GM18858 (cell line): ENCODE results near the gene AIP.
A peak's percentile ranks its signal among the peaks of the same experiment; 100 is the strongest.

Experiments
- ATAC-seq: cut with Tn5 transposase; IDR thresholded peaks from one replicate; pipeline ENCODE4 v1.9.1; 2021; ENCODE audit not compliant: unreplicated experiment

Gene AIP

DNA sequence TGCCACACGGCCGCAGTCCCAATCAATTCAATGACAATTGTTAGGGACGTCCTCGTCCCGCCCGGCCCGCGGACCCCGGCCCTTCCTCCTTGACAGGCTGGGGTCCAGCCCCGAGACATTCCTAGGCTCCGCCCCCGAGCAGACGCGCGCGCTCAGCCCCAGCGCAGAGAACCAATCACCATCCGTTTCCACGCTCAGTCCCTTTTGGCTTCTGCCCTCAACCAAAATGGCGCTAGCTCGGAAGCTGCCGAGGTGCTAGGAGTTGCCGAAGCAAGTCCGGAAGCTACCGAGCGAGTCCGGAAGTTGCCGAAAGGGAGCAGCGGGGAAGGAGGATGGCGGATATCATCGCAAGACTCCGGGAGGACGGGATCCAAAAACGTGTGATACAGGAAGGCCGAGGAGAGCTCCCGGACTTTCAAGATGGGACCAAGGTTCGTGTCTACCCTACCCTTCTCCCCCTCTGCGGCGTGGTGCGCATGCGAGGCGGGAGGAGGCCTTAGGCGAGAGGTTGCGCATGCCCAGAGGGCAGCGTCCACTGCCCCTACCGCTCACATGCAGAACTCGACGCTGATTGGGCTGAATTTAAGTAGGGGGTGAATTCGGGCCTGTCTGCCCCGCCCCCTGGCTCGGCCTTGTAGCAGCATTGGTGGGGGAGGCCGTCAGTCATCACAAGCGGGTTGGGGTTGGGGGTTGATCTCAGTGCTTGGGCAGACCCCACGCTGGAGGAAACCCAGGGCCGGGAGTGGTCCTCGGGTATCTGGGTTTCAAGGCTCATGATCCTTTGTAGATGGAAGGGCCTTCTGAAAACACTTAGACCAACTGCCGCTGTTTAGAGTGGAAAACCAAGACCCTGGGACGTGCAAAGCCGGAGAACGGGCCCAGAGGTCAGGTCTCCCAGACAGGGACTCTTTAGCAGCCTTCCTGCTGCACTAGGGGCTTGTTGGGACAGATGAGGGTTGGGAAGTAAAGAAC lies at the start of gene AIP:
TSS of gene AIP (plus strand) at position 200 of the 972 bp plus-strand sequence. CDS start at position 333, 133 bp downstream.
- peak; percentile 54 for ATAC-seq

- no peak for ATAC-seq
Observed at GRCh38 chr11:67433536-67434394, 49.1 kb upstream of the AIP start.

- ATAC-seq: no peak
Observed at GRCh38 chr11:67434395-67434881, 48.4 kb upstream of the AIP start.

GRCh38 chr11:67435031-67435726 lies 47.6 kb upstream of the AIP start:
- no peak for ATAC-seq

GRCh38 chr11:67435727-67436458 lies 46.9 kb upstream of the AIP start:
- ATAC-seq: no peak

- no peak for ATAC-seq
Observed at GRCh38 chr11:67436459-67437081, 46.3 kb upstream of the AIP start.

GRCh38 chr11:67437082-67437808 lies 45.6 kb upstream of the AIP start, which contains the start of gene PTPRCAP:
PTPRCAP (minus strand) TSS chr11:67437682; CDS start chr11:67437619, 63 bp downstream.
- no peak for ATAC-seq

GRCh38 chr11:67437809-67438157 lies 45.0 kb upstream of the AIP start:
- no peak for ATAC-seq

DNA sequence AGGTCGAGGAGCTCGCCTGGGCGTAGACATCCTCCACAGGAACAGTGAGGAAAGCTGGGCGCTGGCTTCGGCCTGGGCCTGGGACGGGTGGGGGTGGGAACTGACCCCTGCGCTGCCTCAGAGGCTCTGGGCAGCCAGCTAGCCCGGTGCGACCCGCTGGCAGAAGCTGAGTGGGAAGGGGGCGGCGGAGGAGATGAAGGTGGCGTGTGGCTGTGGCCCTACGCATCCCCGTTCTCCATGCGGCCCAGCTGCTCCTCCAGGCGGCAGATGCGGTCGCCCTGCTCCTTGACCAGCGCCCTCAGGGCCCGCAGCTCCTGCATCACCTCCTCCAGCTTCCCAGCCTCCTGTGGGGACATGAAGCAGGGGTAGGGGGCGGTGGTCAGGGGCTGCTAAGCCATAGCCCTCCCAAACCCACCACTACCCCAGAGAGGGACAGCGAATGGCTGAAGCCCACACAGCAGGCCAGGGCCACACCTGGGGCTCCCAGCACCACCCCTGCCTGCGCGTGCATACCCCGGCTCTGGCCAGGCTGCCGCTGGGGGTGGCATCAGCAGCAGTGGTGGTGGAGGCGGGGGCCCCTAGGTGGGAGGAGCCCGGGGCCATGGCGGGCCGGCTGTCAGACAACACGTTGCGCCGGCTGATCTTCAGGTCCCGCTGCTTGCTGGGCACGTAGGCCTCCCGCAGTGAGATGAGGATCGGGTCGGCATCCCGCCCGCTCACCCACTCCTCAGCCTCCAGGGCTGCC lies 44.5 kb upstream of the AIP start:
- no peak for ATAC-seq

DNA sequence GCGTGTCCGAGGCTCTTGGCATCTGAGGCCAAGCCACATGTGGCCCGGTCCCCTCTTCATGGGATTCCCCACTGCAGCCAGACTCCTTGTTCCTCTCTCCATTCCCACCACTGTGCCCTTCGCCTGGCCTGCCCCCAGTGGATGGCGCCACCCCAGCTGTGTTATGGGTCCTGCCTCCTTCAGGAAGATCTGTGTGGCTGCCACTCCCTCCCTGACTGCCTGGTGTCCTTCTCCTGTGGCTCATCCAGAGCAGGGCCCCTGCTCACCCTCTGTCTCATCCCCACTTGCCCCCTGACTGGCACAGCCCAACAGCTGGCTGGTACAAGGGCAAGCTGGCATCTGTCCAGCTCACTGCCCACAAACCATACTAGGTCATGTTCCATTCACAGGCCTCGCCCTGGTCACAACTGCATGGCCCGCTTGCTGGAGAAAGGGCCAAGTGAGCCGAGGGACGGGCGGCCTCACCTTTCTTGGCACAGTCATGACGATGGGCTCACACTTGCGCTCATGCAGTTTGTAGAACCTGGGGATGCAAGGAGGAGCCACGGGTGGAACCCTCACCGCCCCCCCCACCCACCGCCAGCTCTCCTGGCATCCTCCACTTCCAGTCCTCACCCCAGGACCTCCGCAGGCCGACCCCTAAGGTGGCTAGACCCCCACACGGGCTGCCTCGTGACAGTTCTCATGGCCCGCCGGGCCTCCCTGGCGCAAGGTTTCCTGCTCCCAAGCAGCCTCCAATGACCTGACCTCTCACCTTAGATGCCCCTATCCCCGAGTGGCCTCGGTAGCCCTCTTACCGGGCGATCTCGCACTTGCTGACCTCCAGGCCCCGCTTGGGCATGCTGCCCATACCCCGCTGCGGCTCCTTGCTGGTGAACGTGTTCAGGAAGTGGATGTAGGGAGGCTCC lies 43.3 kb upstream of the AIP start:
- no peak for ATAC-seq

DNA sequence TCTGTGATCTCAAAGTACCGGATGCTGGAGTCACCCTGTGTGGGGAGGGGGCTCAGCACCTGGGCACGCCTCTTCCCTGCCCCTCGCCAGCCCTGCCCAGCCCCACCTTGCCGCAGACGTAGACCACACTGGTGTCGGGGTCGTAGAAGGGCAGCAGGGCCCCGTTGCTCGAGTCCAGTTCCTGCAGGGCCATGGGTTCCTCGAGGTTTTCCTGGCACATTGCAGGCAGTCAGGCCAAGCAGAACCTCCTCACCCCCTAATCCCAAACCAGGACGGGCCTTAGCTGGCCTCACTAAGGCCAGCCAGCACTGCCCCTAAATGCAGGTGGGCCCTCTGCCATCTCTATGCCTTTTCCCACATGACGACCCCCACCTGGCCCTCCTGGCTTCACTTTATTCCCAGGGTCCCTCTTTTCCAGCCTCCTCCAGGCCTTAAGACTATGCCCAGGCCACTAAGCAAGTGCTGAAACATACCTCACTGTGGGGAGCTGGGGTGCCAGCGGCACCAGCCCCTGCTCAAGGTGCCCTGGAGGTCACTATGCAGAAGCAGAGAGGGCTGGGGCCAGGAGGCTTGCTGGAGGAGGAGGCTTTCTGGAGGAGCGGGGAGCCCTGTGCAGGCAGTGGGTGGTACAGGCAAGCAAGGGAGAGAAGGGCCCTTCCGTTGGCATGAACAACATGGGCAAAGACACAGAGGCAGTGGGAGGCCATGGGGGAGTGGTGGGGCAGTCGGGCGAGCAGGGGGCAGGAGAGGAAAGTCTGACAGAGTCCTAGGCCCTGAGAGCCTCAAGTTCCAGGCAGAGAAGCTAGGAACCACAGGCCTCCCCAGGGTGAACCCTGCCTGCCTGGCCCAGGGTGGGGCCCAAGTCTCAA lies 42.4 kb upstream of the AIP start:
- no peak for ATAC-seq

GRCh38 chr11:67441098-67441563 lies 41.7 kb upstream of the AIP start:
- ATAC-seq: no peak

DNA sequence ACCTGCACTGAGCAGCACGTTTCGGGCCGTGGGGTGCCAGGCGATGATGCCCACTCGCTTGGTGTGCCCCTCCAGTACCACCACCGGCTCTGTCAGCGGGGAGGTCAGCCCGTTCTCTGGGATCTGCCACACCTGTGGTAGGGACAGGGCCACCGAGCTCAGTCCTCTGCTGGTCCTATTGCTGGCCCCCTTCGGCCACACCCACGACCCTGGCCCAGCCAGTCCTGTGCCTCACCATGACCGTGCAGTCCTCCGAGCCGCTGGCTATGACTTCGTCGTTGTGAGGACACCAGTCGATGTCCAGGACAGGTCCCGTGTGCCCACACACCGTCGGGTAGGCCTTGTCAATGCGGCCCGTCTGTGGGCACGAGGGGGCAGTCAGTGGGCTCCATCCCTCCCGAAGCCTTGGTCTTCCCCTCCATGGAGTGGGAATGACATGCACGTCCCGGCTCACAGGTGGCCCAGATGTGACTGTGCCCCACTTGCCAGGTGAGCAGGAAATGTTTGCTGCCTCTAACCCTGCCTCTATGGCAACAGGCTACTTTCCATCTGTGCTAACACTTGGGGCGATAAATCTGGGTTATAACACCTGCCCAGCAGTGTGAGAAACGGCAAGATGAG lies 41.0 kb upstream of the AIP start:
- ATAC-seq: no peak

- no peak for ATAC-seq
Observed at GRCh38 chr11:67442504-67443404, 40.1 kb upstream of the AIP start.

- ATAC-seq: no peak
Observed at GRCh38 chr11:67445515-67445914, 37.3 kb upstream of the AIP start.
